GM23248 (cell line): ENCODE measurements around the gene CACNA2D1. TPM values are rescaled to one million over a fixed set of nuclear protein-coding genes. Genes with fewer than 3 reads are reported as not detected.

Source experiments
- DNase-seq: peaks from one replicate; pipeline ENCODE4 v3.0.0-alpha.2; 2015
- H2AFZ ChIP-seq: fragments of 200-600 bp; sonication (generic); 2 replicates; pipeline ENCODE4 v1.6.1; 2016; ENCODE audit warnings: antibody characterized with exemption
- H3F3A ChIP-seq: fragments of 200-600 bp; sonication (generic); 2 replicates; pipeline ENCODE4 v1.6.1; 2016; ENCODE audit warnings: mild to moderate bottlenecking, antibody characterized with exemption, mixed run types; ENCODE audit not compliant: insufficient read depth
- H3K27ac ChIP-seq: fragments of 200-600 bp; sonication (generic); 2 replicates; pipeline ENCODE4 v1.5.1; 2016; ENCODE audit warnings: mild to moderate bottlenecking
- H3K27me3 ChIP-seq: fragments of 200-600 bp; sonication (generic); replicated peaks from 2 replicates; pipeline ENCODE4 v1.6.1; 2016; ENCODE audit warnings: mild to moderate bottlenecking; ENCODE audit not compliant: insufficient read depth
- H3K36me3 ChIP-seq: fragments of 200-600 bp; sonication (generic); 2 replicates; pipeline ENCODE4 v1.6.1; 2016; ENCODE audit warnings: low read depth, mild to moderate bottlenecking
- H3K4me1 ChIP-seq: fragments of 200-600 bp; sonication (generic); 2 replicates; pipeline ENCODE4 v1.6.1; 2016; ENCODE audit warnings: mild to moderate bottlenecking; ENCODE audit not compliant: insufficient read depth
- H3K4me2 ChIP-seq: fragments of 200-600 bp; sonication (generic); one replicate; pipeline ENCODE4 v1.6.1; 2016; ENCODE audit warnings: mild to moderate bottlenecking; ENCODE audit not compliant: unreplicated experiment
- H3K4me3 ChIP-seq: fragments of 200-600 bp; sonication (generic); 2 replicates; pipeline ENCODE4 v1.5.1; 2016; ENCODE audit warnings: mild to moderate bottlenecking
- H3K79me2 ChIP-seq: fragments of 200-600 bp; sonication (generic); 2 replicates; pipeline ENCODE4 v1.6.1; 2016; ENCODE audit warnings: mild to moderate bottlenecking; ENCODE audit not compliant: insufficient read depth
- H3K9ac ChIP-seq: fragments of 200-600 bp; sonication (generic); 2 replicates; pipeline ENCODE4 v1.6.1; 2016; ENCODE audit warnings: mild to moderate bottlenecking
- H3K9me2 ChIP-seq: fragments of 200-600 bp; sonication (generic); 2 replicates; pipeline ENCODE4 v1.6.1; 2016; ENCODE audit warnings: mixed run types, mild to moderate bottlenecking, moderate library complexity; ENCODE audit not compliant: insufficient read depth
- H3K9me3 ChIP-seq: fragments of 200-600 bp; sonication (generic); one replicate; pipeline ENCODE4 v1.6.1; 2017; ENCODE audit warnings: low read depth
- H4K20me1 ChIP-seq: fragments of 200-600 bp; sonication (generic); 2 replicates; pipeline ENCODE4 v1.6.0; 2016; ENCODE audit not compliant: insufficient read depth
- EZH2 ChIP-seq: fragments of 200-600 bp; sonication (generic); IDR thresholded peaks from 2 replicates; pipeline ENCODE4 v1.6.1; 2018; ENCODE audit warnings: antibody characterized with exemption, mild to moderate bottlenecking; ENCODE audit not compliant: insufficient read depth, poor library complexity, severe bottlenecking
- EZH2phosphoT487 ChIP-seq: fragments of 200-600 bp; sonication (generic); IDR thresholded peaks from 2 replicates; pipeline ENCODE4 v1.6.1; 2018; ENCODE audit warnings: antibody characterized with exemption, moderate library complexity, mild to moderate bottlenecking, low read depth; ENCODE audit not compliant: insufficient read depth
- WGBS, 2 experiments: methylation state at CpG; one replicate each; pipeline ENCODE4 v1.1.6; 2015 to 2017; ENCODE audit warnings: low lambda C conversion rate in 2 of 2, low coverage in 1 of 2; ENCODE audit errors: missing lambda C conversion rate in 2 of 2; 5-methylcytosine and 5-hydroxymethylcytosine counted together
- in situ Hi-C: fragments of 300-500 bp; cut with MboI; formaldehyde crosslinking; loops from 2 replicates; pipeline ENCODE4 v1.15.0; 2020
- polyA plus RNA-seq: library from polyadenylated mRNA; unstranded; fragments of >200 nt; fragmentation: Nextera tagmentation; extraction: Ambion mirVana; gene quantifications from 2 replicates; pipeline ENCODE4 v1.2.1, GENCODE V29; 2016
- total RNA-seq: library from RNA; depleted of rRNA; stranded (reverse); fragments of >200 nt; shearing (Covaris generic); gene quantifications from 2 replicates; pipeline ENCODE4 v1.2.3, GENCODE V29; 2014

The CACNA2D1 gene
- total and polyA plus RNA-seq, 2 experiments from 2014 or later = 7.7 to 21.2 TPM

- WGBS, 2 experiments = 85 to 90% methylated on average over 5 of the region's 5 CpGs
- Histone ChIP-seq H3K4me3 (no peak overlapping the region), H3K36me3 (no peaks in the 10 kb centered on the region), H3K27ac (no peak overlapping the region), H3K27me3 (no peaks in the 10 kb centered on the region), H3F3A (no peaks in the 10 kb centered on the region), H3K4me2 (no peak overlapping the region), H2AFZ (no peak overlapping the region), H3K79me2 (no peaks in the 10 kb centered on the region), H3K4me1 (no peaks in the 10 kb centered on the region), H3K9me3 (no peaks in the 10 kb centered on the region), H4K20me1 (no peaks in the 10 kb centered on the region), H3K9me2 (no peaks in the 10 kb centered on the region), H3K9ac (no peak overlapping the region)
- no peak for DNase-seq
- in situ Hi-C loops = no loop called here
- no peak for TF ChIP-seq EZH2
- no peak for TF ChIP-seq EZH2phosphoT487
Observed at GRCh38 chr7:82348251-82348650, 95.3 kb downstream of the CACNA2D1 start.

GRCh38 chr7:82347808-82348207 is 95.8 kb downstream of the CACNA2D1 start:
- no peaks in the 10 kb centered on the region for H3F3A ChIP-seq
- no peak overlapping the region for H3K4me2 ChIP-seq
- no peaks in the 10 kb centered on the region for H3K36me3 ChIP-seq
- H3K9ac ChIP-seq = no peak overlapping the region
- no peak overlapping the region for H3K4me3 ChIP-seq
- H2AFZ ChIP-seq = no peak overlapping the region
- no peaks in the 10 kb centered on the region for H3K79me2 ChIP-seq
- no peaks in the 10 kb centered on the region for H4K20me1 ChIP-seq
- no peaks in the 10 kb centered on the region for H3K9me2 ChIP-seq
- no peak overlapping the region for H3K27ac ChIP-seq
- H3K27me3 ChIP-seq = no peaks in the 10 kb centered on the region
- TF ChIP-seq EZH2phosphoT487 (no peak), EZH2 (no peak)
- WGBS, 2 experiments = 68 to 70% methylated on average over 1 of the region's 1 CpG
- in situ Hi-C loops = no loop called here
- H3K4me1 ChIP-seq = no peaks in the 10 kb centered on the region
- H3K9me3 ChIP-seq = no peaks in the 10 kb centered on the region
- DNase-seq = no peak

GRCh38 chr7:82345886-82346285 is 97.7 kb downstream of the CACNA2D1 start:
- Histone ChIP-seq H3K4me2 (no peak overlapping the region), H3F3A (no peaks in the 10 kb centered on the region), H3K9me2 (no peaks in the 10 kb centered on the region), H3K9ac (no peak overlapping the region), H3K27ac (no peak overlapping the region), H3K4me3 (no peak overlapping the region), H4K20me1 (no peaks in the 10 kb centered on the region), H2AFZ (no peak overlapping the region), H3K79me2 (no peaks in the 10 kb centered on the region), H3K27me3 (no peaks in the 10 kb centered on the region), H3K9me3 (no peaks in the 10 kb centered on the region), H3K36me3 (no peaks in the 10 kb centered on the region), H3K4me1 (no peaks in the 10 kb centered on the region)
- no peak for TF ChIP-seq EZH2
- no peak for TF ChIP-seq EZH2phosphoT487
- DNase-seq = peak; percentile 9
- in situ Hi-C loops = no loop called here

GRCh38 chr7:82343716-82344115 is 99.9 kb downstream of the CACNA2D1 start:
- DNase-seq = no peak

GRCh38 chr7:82339958-82340357 is 103.6 kb downstream of the CACNA2D1 start:
- Histone ChIP-seq H3K4me1 (peaks cover 4% of the 10 kb centered on the region; the same call in 1 of the 2 replicates), H3K9me2 (no peaks in the 10 kb centered on the region), H4K20me1 (no peaks in the 10 kb centered on the region), H2AFZ (no peak overlapping the region), H3K4me2 (no peak overlapping the region), H3K9ac (no peak overlapping the region), H3K36me3 (0 out of 2 replicates have a peak, but pooled peaks cover 3% of the 10 kb centered on the region), H3K9me3 (no peaks in the 10 kb centered on the region), H3F3A (no peaks in the 10 kb centered on the region), H3K4me3 (no peak overlapping the region), H3K27me3 (no peaks in the 10 kb centered on the region), H3K79me2 (no peaks in the 10 kb centered on the region), H3K27ac (0 out of 2 replicates have a peak overlapping the region, but pooled peaks have one; percentile 12)
- DNase-seq = peak; percentile 62
- in situ Hi-C loops = no loop called here
- WGBS, 2 experiments = 90 to 100% methylated on average over 1 of the region's 1 CpG
- TF ChIP-seq EZH2phosphoT487 = no peak
- no peak for TF ChIP-seq EZH2

More at GRCh38 chr7:82343716-82344115, 99.9 kb downstream of the CACNA2D1 start:
- Histone ChIP-seq H3K9ac (no peak overlapping the region), H3K4me2 (no peak overlapping the region), H4K20me1 (no peaks in the 10 kb centered on the region), H3K27me3 (no peaks in the 10 kb centered on the region), H3K4me1 (peaks cover 4% of the 10 kb centered on the region; the same call in 1 of the 2 replicates), H3F3A (no peaks in the 10 kb centered on the region), H3K9me3 (no peaks in the 10 kb centered on the region), H3K4me3 (no peak overlapping the region), H3K9me2 (no peaks in the 10 kb centered on the region), H3K27ac (no peak overlapping the region), H3K36me3 (no peaks in the 10 kb centered on the region), H2AFZ (no peak overlapping the region), H3K79me2 (no peaks in the 10 kb centered on the region)
- no peak for TF ChIP-seq EZH2
- TF ChIP-seq EZH2phosphoT487 = no peak
- in situ Hi-C loops = no loop called here
- 8 to 25% methylated on average over 1 of the region's 1 CpG for WGBS, 2 experiments
